HG03060 (cell line): ENCODE results near the gene LIMK1.
"Not testable (repeated sequence)": the region's sequence is repeated elsewhere in the genome, so short reads cannot be mapped to it uniquely, and the experiment has no call there.

Experiments used
- ATAC-seq: cut with Tn5 transposase; IDR thresholded peaks from one replicate; pipeline ENCODE4 v1.9.1; 2021; ENCODE audit warnings: low read depth, moderate number of reproducible peaks; ENCODE audit not compliant: unreplicated experiment

The LIMK1 gene

DNA sequence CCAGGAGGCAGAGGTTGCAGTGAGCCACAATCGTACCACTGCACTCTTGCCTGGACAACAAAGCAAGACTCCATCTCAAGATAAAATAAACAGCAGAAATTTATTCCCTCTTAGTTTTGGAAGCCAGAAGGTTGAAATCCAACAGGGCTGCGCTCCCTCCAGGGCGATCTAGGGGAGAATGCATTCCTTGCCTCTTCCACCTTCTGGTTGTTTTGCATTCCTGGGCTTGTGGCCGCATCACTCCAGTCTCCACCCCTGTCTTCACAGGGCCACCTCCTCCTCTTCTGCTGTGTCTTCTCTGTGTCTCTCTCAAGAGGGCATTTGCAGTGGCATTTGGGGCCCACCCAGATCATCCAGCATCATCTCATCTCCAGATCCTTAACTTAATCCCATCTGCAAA, 36.2 kb downstream of the LIMK1 start:
- ATAC-seq = no peak

DNA sequence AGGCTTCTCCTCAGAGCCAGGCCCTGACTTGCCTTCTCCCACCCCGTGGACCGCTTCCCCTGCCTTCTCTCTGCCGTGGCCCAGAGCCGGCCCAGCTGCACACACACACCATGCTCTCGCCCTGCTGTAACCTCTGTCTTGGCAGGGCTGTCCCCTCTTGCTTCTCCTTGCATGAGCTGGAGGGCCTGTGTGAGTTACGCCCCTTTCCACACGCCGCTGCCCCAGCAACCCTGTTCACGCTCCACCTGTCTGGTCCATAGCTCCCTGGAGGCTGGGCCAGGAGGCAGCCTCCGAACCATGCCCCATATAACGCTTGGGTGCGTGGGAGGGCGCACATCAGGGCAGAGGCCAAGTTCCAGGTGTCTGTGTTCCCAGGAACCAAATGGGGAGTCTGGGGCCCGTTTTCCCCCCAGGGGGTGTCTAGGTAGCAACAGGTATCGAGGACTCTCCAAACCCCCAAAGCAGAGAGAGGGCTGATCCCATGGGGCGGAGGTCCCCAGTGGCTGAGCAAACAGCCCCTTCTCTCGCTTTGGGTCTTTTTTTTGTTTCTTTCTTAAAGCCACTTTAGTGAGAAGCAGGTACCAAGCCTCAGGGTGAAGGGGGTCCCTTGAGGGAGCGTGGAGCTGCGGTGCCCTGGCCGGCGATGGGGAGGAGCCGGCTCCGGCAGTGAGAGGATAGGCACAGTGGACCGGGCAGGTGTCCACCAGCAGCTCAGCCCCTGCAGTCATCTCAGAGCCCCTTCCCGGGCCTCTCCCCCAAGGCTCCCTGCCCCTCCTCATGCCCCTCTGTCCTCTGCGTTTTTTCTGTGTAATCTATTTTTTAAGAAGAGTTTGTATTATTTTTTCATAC, 38.0 kb downstream of the LIMK1 start:
- ATAC-seq = no peak

DNA sequence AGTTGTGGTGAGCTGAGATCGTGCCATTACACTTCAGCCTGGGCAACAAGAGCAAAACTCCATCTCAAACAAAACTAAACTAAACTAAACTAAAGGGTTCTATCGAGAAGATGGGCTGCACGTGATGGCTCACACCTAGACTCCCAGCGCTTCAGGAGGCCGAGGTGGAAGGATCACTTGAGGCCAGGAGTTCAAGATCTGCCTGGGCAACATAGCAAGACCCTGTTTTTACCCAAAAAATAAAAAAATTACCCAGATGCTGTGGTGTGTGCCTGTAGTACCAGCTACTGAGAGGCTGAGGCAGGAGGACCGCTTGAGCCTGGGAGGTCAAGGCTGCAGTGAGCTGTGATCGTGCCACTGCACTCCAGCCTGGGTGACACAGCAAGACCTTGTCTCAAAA, 40.3 kb downstream of the LIMK1 start:
- ATAC-seq = not testable (repeated sequence)

DNA sequence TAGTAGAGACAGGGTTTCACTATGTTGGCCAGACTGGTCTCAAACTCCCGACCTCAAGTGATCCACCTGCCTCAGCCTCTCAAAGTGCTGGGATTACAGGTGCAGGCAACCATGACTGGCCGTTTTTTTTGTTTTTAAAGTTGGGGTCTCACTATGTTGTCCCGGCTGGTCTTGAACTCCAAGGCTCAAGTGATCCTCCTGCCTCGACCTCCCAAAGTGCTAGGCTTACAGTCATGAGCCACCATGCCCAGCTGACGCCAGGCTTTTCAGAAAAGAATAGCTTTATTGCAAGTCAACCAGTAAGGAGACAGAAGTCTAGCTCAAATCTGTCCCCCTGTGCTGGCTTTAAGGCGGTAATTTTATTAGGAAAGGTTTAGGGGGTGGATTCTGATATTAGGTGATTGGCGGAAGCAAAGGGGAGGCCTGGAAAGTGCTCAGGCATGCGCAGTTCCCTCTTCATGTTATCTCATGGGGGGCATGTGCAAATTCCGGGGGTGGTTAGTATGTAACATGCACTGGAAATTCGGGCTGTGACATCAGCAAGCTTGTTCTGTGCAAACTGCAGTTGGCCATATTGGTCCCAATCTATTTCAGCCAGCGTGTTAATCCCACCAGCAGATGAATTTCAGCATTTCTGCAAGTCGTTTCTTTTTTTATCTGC, 42.7 kb downstream of the LIMK1 start:
- ATAC-seq = no peak

DNA sequence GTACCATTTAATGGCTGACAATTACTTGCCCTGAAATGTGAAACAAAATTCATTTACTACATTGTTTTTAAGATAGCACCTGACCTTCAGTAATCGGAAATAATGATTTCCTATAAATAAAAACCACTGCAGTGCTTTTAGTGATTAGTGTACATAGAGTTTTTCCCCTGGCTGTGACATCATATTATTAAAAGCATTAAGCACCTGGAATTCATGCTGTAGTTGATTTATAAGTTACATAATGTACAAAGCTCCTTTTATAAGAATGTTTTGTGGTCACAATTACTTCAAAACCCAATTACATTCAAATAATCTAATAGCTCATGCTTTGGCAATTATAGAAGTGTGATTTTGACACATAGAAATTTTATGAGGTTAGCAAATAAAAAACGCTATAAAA, 46.3 kb downstream of the LIMK1 start:
- ATAC-seq = no peak

DNA sequence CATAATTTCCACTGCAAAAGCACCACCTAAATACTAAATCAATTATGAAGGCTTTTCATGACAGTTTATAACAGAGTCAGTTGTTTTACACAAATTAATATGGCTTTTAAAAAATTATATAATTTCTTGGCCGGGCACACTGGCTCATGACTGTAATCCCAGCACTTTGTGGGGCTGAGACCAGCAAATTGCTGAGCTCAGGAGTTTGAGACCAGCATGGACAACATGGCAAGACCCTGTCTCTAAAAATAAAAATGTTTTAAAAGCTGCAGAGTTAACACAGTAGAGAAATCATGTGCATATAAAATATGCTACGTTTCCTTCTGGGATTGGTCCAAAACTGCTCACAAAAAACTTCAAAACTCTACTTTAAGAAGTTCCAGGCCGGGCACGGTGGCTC, 46.9 kb downstream of the LIMK1 start:
- no peak for ATAC-seq

DNA sequence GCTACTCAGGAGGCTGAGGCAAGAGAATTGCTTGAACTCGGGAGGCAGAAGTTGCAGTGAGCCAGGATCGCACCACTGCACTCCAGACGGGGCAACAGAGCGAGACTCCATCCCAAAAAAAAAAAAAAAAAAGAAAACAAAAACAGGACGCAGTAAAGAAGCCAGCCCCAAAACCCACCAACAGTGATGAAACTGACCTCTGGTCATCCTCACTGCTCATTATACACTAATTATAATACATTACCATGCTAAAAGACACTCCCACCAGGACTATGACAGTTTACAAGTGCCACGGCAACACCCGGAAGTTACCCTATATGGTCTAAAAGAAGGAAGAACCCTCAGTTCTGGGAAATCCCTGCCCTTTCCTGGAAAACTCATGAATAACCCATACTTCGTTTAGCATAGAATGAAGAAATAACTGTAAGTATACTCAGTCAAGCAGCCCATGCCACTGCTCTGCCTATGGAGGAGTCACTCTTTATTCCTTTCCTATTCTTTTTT, 50.6 kb downstream of the LIMK1 start:
- ATAC-seq = no peak

DNA sequence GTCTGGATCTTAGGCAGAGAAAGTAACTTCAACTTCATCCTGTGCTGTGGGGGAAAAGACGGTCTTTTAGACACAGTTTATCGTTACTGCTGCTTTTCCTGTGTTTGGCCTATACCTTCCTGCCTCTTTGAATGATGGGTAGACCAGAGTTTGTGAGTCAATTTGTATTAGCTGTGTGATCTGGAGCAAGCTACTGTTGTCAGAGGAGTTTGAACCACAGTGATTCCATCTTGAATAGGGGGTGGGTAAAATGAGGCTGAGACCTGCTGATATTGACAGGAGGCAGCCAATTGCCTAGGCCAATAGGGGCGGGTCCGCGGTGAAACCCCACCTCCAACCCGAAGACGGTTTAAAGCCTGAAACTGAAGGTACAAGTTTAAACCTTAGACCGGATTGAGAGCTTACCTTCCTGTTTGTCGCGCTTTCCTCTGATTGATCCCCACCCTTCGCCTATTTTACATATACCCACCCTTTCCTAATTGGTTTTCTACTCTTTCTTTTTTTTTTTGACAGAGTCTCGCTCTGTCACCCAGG, 54.8 kb downstream of the LIMK1 start:
- ATAC-seq = no peak

DNA sequence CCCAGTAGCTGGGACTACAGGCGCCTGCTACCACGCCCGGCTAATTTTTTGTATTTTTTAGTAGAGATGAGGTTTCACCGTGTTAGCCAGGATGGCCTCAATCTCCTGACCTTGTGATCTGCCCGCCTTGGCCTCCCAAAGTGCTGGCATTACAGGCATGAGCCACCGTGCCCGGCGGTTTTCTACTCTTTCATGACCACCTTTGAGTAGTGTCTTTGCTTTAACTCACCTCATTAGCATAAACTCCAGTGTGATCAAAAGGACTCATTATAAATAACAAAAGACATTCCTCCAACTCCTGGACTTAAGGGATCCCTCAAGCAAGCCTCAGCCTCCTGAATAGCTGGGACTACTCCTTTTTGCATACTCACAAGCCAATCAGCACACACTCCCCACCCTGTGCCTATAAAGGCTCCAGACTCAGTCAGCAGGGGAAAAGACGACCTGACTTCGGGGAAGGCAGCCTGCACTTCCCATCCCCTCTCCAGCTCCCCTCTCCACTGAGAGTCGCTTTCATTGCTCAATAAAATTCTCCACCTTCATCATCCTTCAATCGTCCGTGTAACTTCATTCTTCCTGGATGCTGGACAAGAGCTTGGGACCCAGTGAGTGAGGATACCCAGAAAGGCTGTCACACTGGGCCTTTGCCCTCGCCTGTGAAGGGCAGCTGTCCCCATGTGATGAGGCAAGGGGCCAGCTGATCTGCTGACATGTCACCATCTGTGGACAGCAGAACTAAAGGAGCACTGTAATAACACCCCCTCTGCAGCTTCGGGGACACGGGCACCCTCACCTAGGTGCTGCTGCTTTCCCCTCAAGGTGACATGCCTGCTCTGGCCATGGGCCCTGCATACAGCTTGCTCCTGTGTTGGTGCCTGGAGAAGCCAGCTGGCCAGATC, 55.6 kb downstream of the LIMK1 start:
- no peak for ATAC-seq

DNA sequence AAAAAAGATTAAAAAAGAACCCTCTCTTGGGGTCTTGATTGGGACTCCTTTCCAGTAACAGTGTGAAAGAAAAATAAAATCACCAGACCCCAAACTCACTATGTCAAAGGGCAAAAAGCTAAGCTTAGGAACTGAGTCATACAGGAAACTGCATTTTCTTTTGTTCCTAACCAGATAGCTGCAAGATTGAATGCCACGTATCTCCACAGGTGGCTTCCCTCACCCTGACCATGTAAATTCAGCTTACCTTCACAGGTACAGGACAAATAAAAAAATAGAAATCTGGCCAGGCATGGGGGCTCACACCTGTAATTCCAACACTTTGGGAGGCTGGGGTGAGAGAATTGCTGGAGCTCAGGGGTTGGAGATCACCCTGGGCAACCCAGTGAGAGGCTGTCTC, 58.1 kb downstream of the LIMK1 start:
- no peak for ATAC-seq

DNA sequence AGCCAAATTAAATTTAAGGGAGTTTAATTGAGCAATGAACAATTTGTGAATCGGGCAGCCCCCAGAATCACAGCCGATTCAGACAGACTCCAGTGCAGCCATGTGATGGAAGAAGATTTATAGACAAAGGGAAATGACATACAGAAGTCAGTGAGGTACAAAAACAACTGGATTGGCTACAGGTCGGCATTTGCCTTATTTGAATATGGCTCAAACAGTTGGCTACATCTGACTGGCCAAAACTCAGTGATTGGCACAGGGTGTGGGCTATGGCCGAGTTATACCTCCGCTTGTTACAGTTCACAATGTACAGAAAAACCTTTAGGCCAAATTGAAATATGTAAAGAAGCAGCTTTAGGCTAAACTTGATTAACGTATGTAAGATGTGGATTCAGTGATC, 59.8 kb downstream of the LIMK1 start:
- no peak for ATAC-seq

DNA sequence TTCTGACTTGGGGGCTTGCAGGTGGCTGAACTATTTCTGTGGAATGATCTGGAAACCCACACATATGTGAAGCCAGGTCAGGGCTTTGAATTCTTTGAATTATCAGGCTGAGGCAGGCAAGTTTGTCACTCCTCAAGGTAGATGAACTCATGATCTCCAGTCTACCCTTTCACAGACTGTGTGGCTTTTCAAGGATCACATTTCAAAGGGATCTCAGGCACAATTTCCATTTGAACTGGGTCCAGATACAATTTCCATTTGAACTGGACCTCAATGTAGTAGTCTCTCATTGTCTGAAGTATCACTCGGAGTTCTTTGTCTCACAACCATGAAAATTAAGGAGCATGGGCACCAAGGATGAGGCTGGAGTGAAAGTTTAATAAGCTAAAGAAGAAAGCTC, 64.9 kb downstream of the LIMK1 start:
- ATAC-seq = no peak

DNA sequence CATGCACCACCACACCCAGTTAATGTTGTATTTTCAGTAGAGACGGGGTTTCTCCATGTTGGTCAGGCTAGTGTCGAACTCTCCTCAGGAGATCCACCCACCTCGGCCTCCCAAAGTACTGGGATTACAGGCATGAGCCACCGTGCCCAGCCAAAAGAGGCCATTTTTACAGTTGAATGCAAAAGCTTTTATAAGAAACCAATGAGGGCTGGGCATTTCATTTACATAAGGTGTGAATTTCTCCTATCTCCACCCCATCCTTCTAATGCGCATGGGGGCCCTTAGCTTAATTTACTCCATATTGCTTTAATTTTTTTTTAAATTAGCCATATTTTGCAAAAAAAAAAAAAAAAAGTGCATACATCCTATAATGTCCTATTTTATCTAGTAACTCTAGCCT, 65.5 kb downstream of the LIMK1 start:
- no peak for ATAC-seq

DNA sequence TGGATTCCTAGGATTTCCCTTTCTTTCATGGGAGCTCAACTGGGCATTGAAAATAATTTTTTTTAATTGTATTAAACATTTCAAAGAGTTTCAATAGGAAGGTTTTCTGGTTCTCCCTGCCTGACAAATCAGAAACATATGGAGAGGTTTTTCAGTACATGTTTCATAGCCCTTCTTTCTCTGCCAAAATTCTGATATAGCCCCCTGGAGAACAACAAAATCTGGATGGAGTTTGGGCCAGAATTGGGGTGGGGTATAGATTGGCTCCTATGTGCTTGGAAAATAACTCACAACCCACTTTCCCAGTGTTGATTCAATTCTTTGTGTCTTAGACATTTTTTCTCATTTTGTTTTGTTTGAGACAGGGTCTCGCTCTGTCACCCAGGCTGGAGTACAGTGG, 66.0 kb downstream of the LIMK1 start:
- ATAC-seq = no peak

DNA sequence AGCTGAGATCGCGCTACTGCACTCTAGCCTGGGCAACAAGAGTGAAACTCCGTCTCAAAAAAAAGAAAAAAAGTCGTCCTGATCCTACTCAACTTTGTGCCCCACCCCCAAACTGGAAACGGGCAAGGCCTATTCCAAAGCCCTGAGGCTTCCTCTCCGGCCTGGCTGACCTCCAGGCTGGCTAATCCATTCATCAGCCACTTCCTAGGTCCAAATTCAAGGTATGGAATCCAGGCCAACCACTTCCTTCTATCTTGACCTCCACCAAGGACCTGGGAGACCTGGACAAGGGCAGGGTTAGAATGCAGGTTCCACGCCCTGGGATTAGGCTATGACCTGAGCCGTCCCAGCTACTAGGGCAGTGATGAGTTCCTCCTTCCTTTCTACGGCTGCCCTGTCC, 70.1 kb downstream of the LIMK1 start:
- ATAC-seq = no peak

DNA sequence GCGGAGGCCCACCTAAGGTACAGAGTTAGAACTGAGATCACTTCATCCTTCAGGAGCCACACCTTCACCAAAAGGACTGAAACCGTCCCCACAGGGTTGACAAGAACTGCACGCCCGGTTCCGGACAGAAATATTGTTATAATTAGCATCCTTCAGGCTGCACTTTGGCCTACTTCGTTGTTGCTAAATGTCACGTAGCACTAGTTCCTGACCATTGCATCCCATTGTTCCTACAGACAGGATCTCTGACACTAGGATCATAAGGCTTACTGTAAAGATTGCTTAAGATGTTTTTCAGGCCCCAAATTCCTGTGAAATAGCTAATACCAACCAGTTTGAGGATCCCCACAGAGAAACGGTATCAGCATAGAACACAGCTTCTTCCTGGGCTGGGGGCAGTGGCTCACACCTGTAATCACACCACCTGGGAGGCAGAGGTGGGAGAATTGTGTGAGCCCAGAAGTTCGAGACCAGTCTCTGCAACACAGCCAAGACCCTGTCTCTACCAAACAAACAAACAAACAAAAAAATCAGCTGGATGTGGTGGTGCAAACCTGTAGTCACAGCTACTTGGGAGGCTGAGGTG, 72.3 kb downstream of the LIMK1 start:
- ATAC-seq = no peak

DNA sequence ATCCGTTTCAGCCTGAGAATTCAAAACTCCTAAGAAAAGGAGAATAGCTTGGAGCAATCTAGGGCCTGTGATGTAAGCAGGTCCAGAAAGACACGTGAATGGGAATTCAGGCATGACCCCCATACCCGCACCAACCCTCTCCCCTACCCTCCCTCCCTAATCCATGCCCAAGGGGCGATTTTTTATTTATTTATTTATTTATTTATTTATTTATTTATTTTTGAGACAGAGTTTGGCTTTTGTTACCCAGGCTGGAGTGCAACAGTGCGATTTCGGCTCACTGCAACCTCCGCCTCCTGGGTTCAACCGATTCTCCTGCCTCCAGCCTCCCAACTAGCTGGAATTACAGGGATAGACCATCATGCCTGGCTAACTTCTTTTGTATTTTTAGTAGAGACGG, 74.0 kb downstream of the LIMK1 start:
- ATAC-seq = no peak

DNA sequence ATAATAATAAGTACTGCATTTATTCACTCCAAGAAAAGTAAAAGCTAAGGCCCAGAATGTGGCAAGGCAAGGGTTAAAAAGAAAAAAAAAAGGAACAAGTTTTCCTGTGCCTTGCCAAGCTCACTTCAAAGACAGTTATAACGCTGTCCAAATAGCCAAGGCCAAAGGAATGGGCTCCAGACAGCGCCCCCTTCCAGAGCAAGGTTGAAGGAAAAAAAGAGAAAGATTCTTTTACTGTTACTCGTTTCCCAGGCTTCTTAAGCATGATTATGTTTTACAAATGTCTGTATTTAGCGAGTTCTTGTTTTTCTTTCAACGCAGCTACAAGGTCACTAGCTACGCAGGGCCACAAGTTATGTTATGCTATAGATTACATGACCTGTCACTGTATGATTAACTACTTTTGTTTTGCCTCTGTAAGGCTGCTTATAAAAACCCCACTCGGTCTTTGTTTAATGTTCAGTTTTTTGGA, 81.4 kb downstream of the LIMK1 start:
- no peak for ATAC-seq

DNA sequence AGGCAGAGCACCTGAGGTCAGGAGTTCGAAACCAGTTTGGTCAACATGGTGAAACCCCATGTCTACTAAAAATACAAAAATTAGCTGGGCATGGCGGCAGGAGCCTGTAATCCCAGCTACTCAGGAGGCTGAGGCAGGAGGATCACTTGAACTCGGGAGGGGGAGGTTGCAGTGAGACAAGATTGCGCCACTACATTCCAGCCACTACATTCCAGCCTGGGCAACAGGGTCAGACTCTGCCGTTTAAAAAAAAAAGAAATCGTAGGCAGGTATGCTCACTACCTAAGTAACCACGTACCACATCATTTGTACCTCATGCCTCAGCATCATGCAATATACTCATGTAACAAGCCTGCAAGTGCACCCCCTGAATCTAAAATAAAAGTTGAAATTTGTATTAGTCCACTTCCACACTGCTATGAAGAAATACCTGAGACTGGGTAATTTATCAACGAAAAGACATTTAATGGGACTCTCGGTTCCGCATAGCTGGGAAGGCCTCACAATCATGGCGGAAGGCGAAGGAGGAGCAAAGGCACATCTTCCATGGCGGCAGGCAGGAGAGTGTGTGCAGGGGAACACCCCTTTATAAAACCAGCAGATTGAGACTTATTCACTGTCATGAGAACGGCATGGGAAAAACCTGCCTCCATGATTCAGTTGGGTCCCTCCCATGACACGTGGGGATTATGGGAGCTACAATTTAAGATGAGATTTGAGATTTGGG, 82.4 kb downstream of the LIMK1 start:
- no peak for ATAC-seq

DNA sequence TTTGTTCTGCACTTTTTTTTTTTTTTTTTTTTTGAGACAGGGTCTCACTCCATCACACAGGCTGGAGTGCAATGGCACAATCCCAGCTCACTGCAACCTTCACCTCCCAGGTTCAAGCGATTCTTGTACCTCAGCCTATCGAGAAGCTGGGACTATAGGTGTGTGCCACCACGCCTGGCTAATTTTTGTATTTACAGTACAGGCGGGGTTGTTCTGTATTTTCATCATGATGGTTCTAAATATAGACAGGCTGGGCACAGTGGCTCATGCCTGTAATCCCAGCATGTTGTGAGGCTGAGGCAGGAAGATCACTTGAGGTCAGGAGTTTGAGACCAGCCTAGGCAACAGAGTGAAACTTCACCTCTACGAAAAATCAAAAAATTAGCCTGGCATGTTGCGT, 83.7 kb downstream of the LIMK1 start:
- ATAC-seq = not testable (repeated sequence)
